ENCODE data around the gene ADARB1.

ADARB1 gene

DNA sequence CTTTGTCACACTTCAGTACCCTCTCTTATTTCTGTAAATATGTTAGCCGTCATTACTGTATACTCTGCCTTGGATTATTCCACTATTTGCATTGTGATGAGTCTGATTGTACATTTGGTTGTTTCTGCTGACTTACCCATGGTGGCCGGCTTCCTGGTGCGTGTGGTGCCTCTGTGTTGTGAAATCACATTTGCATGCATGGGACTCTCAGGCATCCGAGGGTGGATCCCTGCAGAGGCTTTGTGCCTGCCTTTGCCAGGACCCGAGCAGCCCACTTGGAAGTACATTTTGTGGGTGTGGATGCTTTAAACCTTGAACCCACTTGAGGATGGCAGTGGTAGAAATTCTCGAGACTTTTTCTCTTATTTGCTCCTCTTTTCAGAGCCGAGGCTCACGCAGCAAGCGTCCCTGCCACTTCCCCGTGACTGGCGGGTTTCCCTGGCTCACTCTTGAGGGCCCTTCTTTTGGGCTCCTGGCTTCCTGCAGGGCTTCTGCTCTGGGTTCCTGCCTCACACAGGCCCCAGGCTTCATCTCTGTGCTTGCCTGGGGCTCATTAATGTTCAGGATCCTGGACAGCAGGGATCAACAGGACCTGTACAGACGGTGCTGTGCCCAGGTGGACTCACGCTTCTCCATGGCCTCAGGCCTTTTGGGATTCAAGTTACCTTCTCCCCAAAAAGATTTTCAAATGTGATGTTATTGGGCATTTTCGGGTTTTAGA is 176.7 kb downstream of the ADARB1 start:
- DNase-seq (ENCODE audit: low read depth in 2 of 2) = no peak

DNA sequence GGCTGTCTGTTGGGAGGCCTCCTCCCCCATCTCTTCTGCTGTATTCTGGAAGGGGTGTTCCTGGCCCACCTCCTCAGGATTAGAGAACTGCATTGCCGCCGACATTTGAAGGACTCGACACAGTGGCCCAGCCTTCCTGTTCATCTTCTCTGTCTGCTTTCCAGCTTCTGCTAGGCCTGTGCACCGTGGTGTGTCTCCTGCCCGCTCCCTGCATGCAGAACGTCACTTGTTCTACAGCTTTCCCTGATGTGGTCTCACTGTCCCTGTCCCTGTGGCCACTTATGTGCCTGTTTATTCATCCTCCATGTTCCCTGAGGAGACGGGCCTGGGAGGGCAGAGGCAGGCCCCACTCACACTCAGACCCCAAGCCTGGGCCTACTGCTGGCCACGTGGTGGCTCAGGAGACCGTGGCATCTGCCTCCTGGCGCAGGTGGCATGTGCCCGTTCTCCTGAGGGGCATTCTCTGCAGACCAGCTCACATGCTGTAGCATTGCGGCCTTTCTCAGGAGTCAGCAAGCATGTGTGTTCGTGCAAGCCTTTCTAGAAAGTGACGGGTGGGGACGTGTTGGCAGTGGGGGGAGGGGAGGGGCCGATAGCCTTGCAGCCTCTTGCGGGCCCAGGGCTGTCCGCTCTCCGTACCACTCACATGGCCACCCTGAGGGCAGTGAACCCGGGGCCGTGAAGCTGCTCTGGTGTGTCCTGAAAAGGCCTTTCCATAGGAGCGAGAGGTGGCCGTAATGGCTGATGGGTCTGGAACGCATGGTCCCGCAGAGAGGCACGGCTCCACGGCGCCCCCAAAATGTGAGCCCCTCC is 177.5 kb downstream of the ADARB1 start:
- no peak for DNase-seq (ENCODE audit: low read depth in 2 of 2)

- DNase-seq (ENCODE audit: low read depth in 2 of 2) = no peak
Observed at GRCh38 chr21:45252448-45252925, 178.1 kb downstream of the ADARB1 start.

GRCh38 chr21:45253180-45253579 is 178.8 kb downstream of the ADARB1 start:
- no peak for DNase-seq (ENCODE audit: low read depth in 2 of 2)

DNA sequence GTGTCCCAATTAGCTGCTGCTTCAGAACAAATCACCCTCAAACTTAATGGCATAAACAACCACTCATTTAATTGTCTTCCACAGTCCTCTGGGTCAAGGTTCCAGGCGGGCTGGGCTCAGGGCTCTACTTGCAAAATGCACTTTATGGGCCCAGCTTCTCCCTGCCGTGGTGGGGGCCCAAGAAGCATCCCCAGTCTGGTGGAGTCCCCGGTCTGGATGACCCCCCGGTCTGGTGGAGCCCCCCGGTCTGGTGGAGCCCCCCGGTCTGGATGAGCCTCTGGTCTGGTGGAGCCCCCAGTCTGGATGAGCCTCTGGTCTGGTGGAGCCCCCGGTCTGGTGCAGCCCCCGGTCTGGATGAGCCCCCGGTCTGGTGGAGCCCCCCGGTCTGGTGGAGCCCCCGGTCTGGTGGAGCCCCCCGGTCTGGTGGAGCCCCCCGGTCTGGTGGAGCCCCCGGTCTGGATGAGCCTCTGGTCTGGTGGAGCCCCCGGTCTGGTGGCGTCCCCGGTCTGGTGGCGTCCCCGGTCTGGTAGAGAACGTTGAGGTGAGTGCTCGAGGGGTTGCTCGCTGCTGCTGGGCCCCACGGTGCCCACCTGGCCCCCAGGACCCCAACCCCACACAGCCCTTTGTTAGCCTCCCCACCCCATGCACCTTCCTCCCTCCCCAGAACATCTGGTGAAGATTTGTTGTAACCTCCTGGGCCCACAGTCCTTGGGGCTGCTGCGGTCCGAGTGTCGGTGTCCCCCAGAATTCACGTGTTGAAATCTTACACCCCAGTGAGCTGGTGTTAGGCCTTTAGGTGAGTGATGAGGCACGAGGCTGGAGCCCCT is 179.5 kb downstream of the ADARB1 start:
- DNase-seq (ENCODE audit: low read depth in 2 of 2) = no peak

DNA sequence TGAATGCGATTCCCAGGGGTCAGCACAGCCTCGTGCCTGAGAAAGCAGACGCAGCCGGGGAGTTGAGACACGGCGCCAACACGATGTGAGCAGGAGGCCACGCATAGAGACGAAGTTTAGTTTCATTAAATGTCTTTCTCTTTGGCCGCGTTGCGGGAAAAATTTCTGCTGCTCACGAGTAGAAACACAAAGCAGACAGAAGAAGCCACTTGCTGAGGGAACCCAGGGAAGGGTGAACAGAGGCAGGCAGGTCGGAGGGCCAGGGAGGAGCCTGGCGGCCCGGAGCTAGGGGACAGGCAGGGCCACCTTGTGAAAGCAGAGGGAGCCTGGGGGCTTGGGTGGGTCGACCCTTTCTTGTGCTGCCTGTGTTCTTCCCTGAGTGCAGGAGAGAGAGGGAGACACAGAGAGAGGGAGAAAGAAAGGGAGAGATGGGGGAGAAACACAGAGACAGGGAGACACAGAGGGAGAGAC is 180.1 kb downstream of the ADARB1 start:
- no peak for DNase-seq (ENCODE audit: low read depth in 2 of 2)

GRCh38 chr21:45255381-45256020 is 181.1 kb downstream of the ADARB1 start:
- DNase-seq (ENCODE audit: low read depth in 2 of 2) = no peak

- no peak for DNase-seq (ENCODE audit: low read depth in 2 of 2)
Observed at GRCh38 chr21:45256021-45256911, 181.9 kb downstream of the ADARB1 start.

DNA sequence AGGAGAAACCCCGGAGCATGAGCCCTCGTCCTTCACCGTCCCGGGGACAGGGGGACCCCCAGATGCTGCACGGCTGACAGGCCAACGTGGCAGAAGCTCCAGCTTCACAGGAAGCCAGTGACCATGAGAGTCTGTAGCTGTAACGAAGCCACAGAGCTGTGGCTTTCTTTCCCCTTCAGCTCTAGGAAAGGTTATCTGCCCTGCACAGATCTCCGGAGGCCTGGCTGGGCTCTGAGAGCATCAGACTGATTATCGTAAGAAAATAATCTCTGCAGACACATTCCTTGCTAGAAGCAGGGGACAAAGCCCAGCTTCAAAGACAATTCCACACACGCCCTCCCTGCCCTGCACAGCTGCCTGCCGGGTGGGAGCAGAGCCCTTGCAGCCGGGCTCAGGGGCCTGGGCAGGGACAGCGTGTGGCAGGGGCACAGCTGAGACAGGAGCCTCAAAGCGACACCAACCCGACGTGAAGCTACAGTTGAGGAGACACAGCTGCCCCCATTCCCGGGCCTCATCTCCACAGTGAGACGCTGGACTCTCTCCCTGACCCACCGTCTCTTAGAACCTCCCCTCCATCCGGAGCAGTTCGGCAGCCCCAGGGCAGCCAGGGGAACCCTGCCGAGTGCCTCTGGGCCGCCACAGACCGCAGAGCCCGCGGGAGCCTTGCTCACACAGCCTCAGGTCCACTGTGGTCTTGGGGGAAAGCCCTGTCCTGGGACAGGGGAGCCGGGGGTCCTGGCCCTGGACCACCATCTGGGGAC is 182.7 kb downstream of the ADARB1 start:
- no peak for DNase-seq (ENCODE audit: low read depth in 2 of 2)

GRCh38 chr21:45257673-45258341 is 183.4 kb downstream of the ADARB1 start:
- no peak for DNase-seq (ENCODE audit: low read depth in 2 of 2)

GRCh38 chr21:45258466-45258865 is 184.1 kb downstream of the ADARB1 start:
- no peak for DNase-seq (ENCODE audit: low read depth in 2 of 2)

GRCh38 chr21:45259206-45259840 is 184.9 kb downstream of the ADARB1 start:
- DNase-seq (ENCODE audit: low read depth in 2 of 2) = no peak

- no peak for DNase-seq (ENCODE audit: low read depth in 2 of 2)
Observed at GRCh38 chr21:45260191-45260825, 185.9 kb downstream of the ADARB1 start.

DNA sequence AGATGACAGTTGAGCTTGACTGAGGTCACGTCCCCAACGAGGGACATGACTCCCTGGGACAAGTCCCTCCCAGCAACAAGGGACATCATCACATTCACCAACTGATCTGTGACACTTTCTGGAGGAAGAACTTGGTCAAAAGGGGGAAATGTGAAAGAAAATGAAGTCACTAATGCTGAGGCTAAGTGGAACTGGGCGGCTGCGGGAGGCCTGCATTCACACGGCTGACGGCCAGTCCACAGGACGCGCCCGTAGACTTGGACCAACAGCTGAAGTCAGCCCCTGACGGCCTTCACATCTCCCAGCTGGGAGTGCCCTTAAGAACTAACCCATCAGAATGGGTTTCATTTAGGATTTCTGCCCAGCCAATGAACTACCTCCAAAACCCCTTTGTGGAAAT is 186.7 kb downstream of the ADARB1 start:
- no peak for DNase-seq (ENCODE audit: low read depth in 2 of 2)

DNA sequence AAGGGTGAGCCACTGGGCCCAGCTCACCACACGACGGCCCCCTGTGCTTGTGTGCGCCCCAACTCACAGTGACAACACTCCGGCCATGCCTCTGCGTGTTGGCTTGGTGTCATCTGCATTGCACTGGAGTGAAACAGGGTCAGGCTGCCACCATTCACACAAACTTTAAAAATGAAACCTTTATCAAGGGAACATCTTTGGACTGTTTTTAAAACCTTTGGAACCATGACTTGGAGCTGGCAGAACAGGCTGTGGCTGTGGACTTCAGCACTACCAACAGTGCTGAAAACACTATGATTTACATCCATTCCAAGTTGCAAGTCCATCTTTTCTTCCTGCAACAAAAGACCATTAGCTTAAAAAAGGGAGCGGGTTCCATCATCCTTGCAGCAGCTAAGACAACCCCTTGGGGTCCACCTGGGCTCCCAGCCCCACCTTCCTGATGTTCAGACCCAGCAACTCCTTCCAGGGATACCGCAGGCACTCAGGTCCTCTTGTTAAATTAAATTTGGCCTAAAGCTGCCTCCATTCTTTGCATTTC is 187.7 kb downstream of the ADARB1 start:
- no peak for DNase-seq (ENCODE audit: low read depth in 2 of 2)

- no peak for DNase-seq (ENCODE audit: low read depth in 2 of 2)
Observed at GRCh38 chr21:45262616-45263015, 188.2 kb downstream of the ADARB1 start.

DNA sequence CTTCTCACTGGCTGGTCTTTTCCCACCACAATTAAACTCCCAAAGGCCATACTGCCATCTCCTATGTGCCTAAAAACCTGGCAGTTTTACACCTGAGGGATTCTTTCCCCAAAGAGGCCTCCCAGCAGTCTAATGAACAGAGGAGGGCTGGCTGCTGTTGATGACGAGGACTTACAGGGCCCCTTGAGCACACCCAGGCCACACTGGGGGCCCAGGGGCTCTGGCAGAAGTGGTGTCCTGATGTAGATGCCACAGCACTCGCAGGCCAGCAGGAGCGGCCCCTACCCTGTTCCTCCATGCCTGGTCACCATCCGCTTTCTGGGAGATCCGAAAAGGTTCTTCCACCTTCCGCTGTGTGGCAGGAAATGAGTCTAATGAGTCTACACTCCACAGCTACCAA is 189.2 kb downstream of the ADARB1 start:
- no peak for DNase-seq (ENCODE audit: low read depth in 2 of 2)
